Nucleus accumbens (tissue), 56 donors: ENCODE results near the gene ANG.
"Not testable (repeated sequence)": the region's sequence is repeated elsewhere in the genome, so short reads cannot be mapped to it uniquely, and the experiment has no call there.

ENCODE experiments used
- DNase-seq, 56 donors: peaks; one replicate each; lab custom pipeline; 2025; lab: John Stamatoyannopoulos, UW

The ANG gene

GRCh38 chr14:20696764-20697163, 8.2 kb downstream of the ANG start:
- no peak for DNase-seq

GRCh38 chr14:20697273-20698017, 8.9 kb downstream of the ANG start:
- DNase-seq = peak in 47 of 56 donors; percentile 12 to 81 (median 48)

GRCh38 chr14:20698018-20698329, 9.4 kb downstream of the ANG start:
- DNase-seq = no peak

- DNase-seq = no peak
Observed at GRCh38 chr14:20698934-20699333, 10.4 kb downstream of the ANG start.

- DNase-seq = no peak
Observed at GRCh38 chr14:20699931-20700330, 11.4 kb downstream of the ANG start.

GRCh38 chr14:20700965-20701364, 12.4 kb downstream of the ANG start:
- not testable (repeated sequence) for DNase-seq

GRCh38 chr14:20706657-20707355, 18.2 kb downstream of the ANG start:
- no peak for DNase-seq

GRCh38 chr14:20707622-20708021, 19.1 kb downstream of the ANG start:
- no peak for DNase-seq

GRCh38 chr14:20711261-20711660, 22.7 kb downstream of the ANG start:
- DNase-seq = no peak

- DNase-seq = no peak
Observed at GRCh38 chr14:20711685-20712084, 23.1 kb downstream of the ANG start.

- no peak for DNase-seq
Observed at GRCh38 chr14:20712904-20713303, 24.3 kb downstream of the ANG start.

GRCh38 chr14:20714593-20715250, 26.2 kb downstream of the ANG start:
- peak in 34 of 56 donors; percentile 1 to 74 (median 20) for DNase-seq

- no peak for DNase-seq
Observed at GRCh38 chr14:20719777-20720176, 31.2 kb downstream of the ANG start.

- DNase-seq = no peak
Observed at GRCh38 chr14:20720741-20721140, 32.2 kb downstream of the ANG start.

- DNase-seq = no peak
Observed at GRCh38 chr14:20722016-20722415, 33.5 kb downstream of the ANG start.

- DNase-seq = peak in 1 of 56 donors; percentile 3
Observed at GRCh38 chr14:20723488-20723887, 34.9 kb downstream of the ANG start.

- not testable (repeated sequence) for DNase-seq
Observed at GRCh38 chr14:20726121-20726520, 37.6 kb downstream of the ANG start.

- no peak for DNase-seq
Observed at GRCh38 chr14:20726531-20726930, 38.0 kb downstream of the ANG start.

GRCh38 chr14:20730891-20731290, 42.3 kb downstream of the ANG start:
- DNase-seq = no peak

- no peak for DNase-seq
Observed at GRCh38 chr14:20732477-20732876, 43.9 kb downstream of the ANG start.

- DNase-seq = peak in 2 of 56 donors; percentile 2 to 11
Observed at GRCh38 chr14:20732979-20733635, 44.5 kb downstream of the ANG start.
